MM.1S (cell line): Measurements from ENCODE around the gene GSX1.

Experiments used
- DNase-seq: peaks from one replicate; pipeline ENCODE4 v3.0.0-alpha.2; 2015
- H2AFZ ChIP-seq: fragments of 300-600 bp; sonication (generic); 2 replicates; pipeline ENCODE4 v1.6.0; 2016; ENCODE audit warnings: antibody characterized with exemption, low read length
- H3F3A ChIP-seq: fragments of 300-600 bp; sonication (generic); 2 replicates; pipeline ENCODE4 v1.6.1; 2016; ENCODE audit warnings: mild to moderate bottlenecking, antibody characterized with exemption, low read length, moderate library complexity, mixed read lengths; ENCODE audit not compliant: insufficient read depth
- H3K27ac ChIP-seq: fragments of 300-600 bp; sonication (generic); 2 replicates; pipeline ENCODE4 v1.5.1; 2016; ENCODE audit warnings: mild to moderate bottlenecking, low read length
- H3K27me3 ChIP-seq: fragments of 300-600 bp; sonication (generic); replicated peaks from 2 replicates; pipeline ENCODE4 v1.6.0; 2016; ENCODE audit warnings: low read length; ENCODE audit not compliant: insufficient read depth
- H3K36me3 ChIP-seq: fragments of 300-600 bp; sonication (generic); replicated peaks from 2 replicates; pipeline ENCODE4 v1.6.1; 2016; ENCODE audit warnings: mild to moderate bottlenecking, low read length, mixed read lengths; ENCODE audit not compliant: insufficient read depth
- H3K4me1 ChIP-seq: fragments of 300-600 bp; sonication (generic); 2 replicates; pipeline ENCODE4 v1.6.1; 2016; ENCODE audit warnings: low read length, mixed read lengths
- H3K4me2 ChIP-seq: fragments of 300-600 bp; sonication (generic); 2 replicates; pipeline ENCODE4 v1.6.0; 2016; ENCODE audit warnings: low read depth, low read length
- H3K4me3 ChIP-seq: fragments of 300-600 bp; sonication (generic); 2 replicates; pipeline ENCODE4 v1.5.1; 2016; ENCODE audit warnings: low read length, mixed read lengths
- H3K79me2 ChIP-seq: fragments of 300-600 bp; sonication (generic); 2 replicates; pipeline ENCODE4 v1.6.1; 2016; ENCODE audit warnings: mixed run types, low read length, mixed read lengths
- H3K9ac ChIP-seq: fragments of 300-600 bp; sonication (generic); 2 replicates; pipeline ENCODE4 v1.6.1; 2016; ENCODE audit warnings: low read length, mixed read lengths
- H3K9me2 ChIP-seq: fragments of 300-600 bp; sonication (generic); replicated peaks from 2 replicates; pipeline ENCODE4 v1.6.1; 2016; ENCODE audit warnings: mild to moderate bottlenecking, low read length, mixed read lengths; ENCODE audit not compliant: insufficient read depth
- H3K9me3 ChIP-seq: fragments of 300-600 bp; sonication (generic); replicated peaks from 2 replicates; pipeline ENCODE4 v1.6.1; 2016; ENCODE audit warnings: mild to moderate bottlenecking, low read length, mixed read lengths; ENCODE audit not compliant: insufficient read depth
- H4K20me1 ChIP-seq: fragments of 300-600 bp; sonication (generic); 2 replicates; pipeline ENCODE4 v1.6.1; 2016; ENCODE audit warnings: mild to moderate bottlenecking, low read length, moderate library complexity, mixed read lengths; ENCODE audit not compliant: insufficient read depth
- EZH2 ChIP-seq: fragments of 300-600 bp; sonication (generic); optimal IDR thresholded peaks from 2 replicates; pipeline ENCODE3; 2017; ENCODE audit warnings: low read depth, mild to moderate bottlenecking, antibody characterized with exemption, low read length, mixed read lengths
- EZH2phosphoT487 ChIP-seq: fragments of 300-600 bp; sonication (generic); IDR thresholded peaks from 2 replicates; pipeline ENCODE4 v1.6.1; 2018; ENCODE audit warnings: antibody characterized with exemption, low read length
- TF ChIP-seq, protein P1 (sequence below): fragments of 300-600 bp; sonication (generic); IDR thresholded peaks from 2 replicates; pipeline ENCODE4 v1.5.1; 2016; ENCODE audit warnings: antibody characterized with exemption, low read length, mixed read lengths

GSX1 gene

DNA sequence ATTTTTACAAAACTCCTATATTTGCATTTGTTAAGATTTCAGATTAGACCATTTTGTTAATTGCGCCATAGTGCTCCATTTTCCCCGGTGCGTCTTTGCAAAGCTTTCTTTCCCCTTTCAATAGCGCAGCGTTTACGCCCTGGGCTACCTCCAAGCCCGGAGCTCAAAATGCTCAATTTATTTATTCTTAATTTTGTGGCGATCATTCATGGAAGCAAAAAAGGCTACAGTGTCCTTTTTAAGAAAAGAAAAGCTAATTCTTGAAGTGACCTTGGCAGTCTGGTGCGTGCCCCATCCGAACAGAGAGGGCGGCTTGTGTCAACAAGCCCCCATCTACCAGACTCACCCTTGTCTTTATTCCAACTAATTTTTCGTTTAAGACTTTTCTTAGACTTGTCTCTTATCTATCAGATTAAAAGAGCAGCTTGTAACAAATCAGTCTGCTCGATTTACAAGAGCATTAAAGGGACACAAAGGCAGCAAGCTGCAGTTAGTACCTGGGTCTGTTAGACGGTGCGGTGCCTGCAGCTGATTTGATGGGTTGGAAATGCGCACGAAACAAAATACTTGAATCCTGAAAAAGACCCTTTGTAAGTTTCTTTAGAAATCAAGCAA lies 30.1 kb downstream of the GSX1 start:
- TF ChIP-seq, protein P1, sequence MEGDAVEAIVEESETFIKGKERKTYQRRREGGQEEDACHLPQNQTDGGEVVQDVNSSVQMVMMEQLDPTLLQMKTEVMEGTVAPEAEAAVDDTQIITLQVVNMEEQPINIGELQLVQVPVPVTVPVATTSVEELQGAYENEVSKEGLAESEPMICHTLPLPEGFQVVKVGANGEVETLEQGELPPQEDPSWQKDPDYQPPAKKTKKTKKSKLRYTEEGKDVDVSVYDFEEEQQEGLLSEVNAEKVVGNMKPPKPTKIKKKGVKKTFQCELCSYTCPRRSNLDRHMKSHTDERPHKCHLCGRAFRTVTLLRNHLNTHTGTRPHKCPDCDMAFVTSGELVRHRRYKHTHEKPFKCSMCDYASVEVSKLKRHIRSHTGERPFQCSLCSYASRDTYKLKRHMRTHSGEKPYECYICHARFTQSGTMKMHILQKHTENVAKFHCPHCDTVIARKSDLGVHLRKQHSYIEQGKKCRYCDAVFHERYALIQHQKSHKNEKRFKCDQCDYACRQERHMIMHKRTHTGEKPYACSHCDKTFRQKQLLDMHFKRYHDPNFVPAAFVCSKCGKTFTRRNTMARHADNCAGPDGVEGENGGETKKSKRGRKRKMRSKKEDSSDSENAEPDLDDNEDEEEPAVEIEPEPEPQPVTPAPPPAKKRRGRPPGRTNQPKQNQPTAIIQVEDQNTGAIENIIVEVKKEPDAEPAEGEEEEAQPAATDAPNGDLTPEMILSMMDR: no peak
- TF ChIP-seq EZH2 (no peak), EZH2phosphoT487 (no peak)
- H3F3A ChIP-seq: no peaks in the 10 kb centered on the region
- no peaks in the 10 kb centered on the region for H3K9me3 ChIP-seq
- H3K4me3 ChIP-seq: no peak overlapping the region
- H4K20me1 ChIP-seq: no peaks in the 10 kb centered on the region
- H2AFZ ChIP-seq: no peak overlapping the region
- H3K79me2 ChIP-seq: no peaks in the 10 kb centered on the region
- no peak overlapping the region for H3K9ac ChIP-seq
- no peak for DNase-seq
- no peaks in the 10 kb centered on the region for H3K9me2 ChIP-seq
- H3K4me1 ChIP-seq: no peaks in the 10 kb centered on the region
- H3K36me3 ChIP-seq: no peaks in the 10 kb centered on the region
- no peak overlapping the region for H3K4me2 ChIP-seq
- H3K27ac ChIP-seq: no peak overlapping the region
- H3K27me3 ChIP-seq: peaks cover 21% of the 10 kb centered on the region

DNA sequence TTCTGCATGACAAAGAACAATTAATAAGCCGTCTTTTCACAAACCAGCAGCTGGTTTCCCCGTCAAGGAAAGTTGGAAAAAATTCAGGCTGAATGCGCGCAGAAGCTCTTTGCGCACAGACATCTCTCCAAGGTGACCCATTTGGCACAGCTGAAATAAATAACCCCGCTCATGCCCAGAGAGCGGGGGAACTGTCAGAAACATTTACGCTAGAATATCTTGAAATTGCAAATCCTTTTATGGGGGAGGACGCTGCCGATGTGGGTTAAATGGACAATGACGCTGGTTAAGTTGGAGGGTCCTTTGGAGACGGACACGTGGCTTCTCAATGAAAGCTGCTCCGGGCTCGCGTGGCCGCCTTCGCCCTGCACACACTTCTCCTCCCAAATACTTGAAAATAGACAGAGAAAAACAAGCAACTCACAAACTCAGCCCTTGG lies 30.6 kb downstream of the GSX1 start:
- Histone ChIP-seq H3K9ac (no peak overlapping the region), H3K79me2 (no peaks in the 10 kb centered on the region), H3K4me2 (no peak overlapping the region), H3K9me2 (no peaks in the 10 kb centered on the region), H3K9me3 (no peaks in the 10 kb centered on the region), H3K4me3 (no peak overlapping the region), H3F3A (no peaks in the 10 kb centered on the region), H3K27ac (no peak overlapping the region), H3K4me1 (no peaks in the 10 kb centered on the region), H4K20me1 (no peaks in the 10 kb centered on the region), H3K36me3 (no peaks in the 10 kb centered on the region), H2AFZ (no peak overlapping the region), H3K27me3 (peaks cover 21% of the 10 kb centered on the region)
- no peak for DNase-seq
- TF ChIP-seq EZH2: no peak

DNA sequence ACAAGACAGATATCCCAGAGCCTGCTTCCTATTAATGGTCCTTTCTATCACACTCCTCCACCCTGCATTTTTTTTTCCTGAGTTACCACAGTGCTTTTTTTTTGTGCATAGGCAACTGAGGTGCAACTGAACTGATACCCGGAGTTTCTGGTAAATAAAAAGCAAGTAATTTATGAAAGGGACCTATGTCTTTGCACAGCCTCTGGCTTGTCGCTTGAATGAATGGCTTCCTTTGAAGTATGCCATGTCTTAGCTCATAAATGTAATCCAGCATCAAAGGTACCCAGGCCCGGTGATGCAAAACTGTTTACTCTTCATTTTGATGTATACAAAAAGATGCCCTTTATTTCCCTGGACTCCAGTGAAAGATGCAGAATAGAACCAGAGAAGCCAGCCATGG lies 31.8 kb downstream of the GSX1 start:
- no peaks in the 10 kb centered on the region for H3K9me2 ChIP-seq
- H3K9me3 ChIP-seq: no peaks in the 10 kb centered on the region
- DNase-seq: no peak
- H3K4me1 ChIP-seq: no peaks in the 10 kb centered on the region
- no peak overlapping the region for H3K4me2 ChIP-seq
- no peak overlapping the region for H3K9ac ChIP-seq
- H3K36me3 ChIP-seq: no peaks in the 10 kb centered on the region
- TF ChIP-seq EZH2phosphoT487 (no peak), EZH2 (no peak)
- TF ChIP-seq, protein P1: no peak
- H3F3A ChIP-seq: no peaks in the 10 kb centered on the region
- H3K27ac ChIP-seq: no peak overlapping the region
- H4K20me1 ChIP-seq: no peaks in the 10 kb centered on the region
- no peak overlapping the region for H3K4me3 ChIP-seq
- no peaks in the 10 kb centered on the region for H3K79me2 ChIP-seq
- H2AFZ ChIP-seq: no peak overlapping the region
- H3K27me3 ChIP-seq: peaks cover 21% of the 10 kb centered on the region

DNA sequence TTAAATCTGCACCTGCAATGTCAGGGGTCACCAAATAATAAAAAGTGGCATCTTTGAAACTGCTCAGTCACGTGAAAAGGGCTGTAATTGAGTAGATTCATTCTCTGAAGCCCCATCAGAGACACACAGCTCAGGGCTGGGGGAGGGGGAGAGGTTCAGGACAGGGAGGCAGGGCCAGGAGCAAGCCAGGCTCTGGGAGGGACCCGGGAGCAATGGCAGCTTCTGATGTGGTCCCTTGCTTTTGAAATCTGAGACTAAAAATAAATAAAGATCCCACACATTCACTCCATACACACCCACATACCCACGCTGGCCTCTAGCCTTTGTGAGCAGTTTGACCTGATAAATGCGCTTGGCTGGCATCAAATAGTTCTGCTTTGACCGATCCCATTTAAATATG lies 32.8 kb downstream of the GSX1 start:
- DNase-seq: no peak
- Histone ChIP-seq H2AFZ (no peak overlapping the region), H3K9me2 (no peaks in the 10 kb centered on the region), H3K36me3 (no peaks in the 10 kb centered on the region), H3K9ac (no peak overlapping the region), H3K79me2 (no peaks in the 10 kb centered on the region), H3F3A (no peaks in the 10 kb centered on the region), H3K9me3 (no peaks in the 10 kb centered on the region), H3K4me1 (no peaks in the 10 kb centered on the region), H3K4me3 (no peak overlapping the region), H4K20me1 (no peaks in the 10 kb centered on the region), H3K4me2 (no peak overlapping the region), H3K27me3 (peaks cover 21% of the 10 kb centered on the region), H3K27ac (no peak overlapping the region)
- TF ChIP-seq EZH2phosphoT487 (no peak), EZH2 (no peak)
- TF ChIP-seq, protein P1: no peak
